ENCODE data around the gene CBARP.

DNA sequence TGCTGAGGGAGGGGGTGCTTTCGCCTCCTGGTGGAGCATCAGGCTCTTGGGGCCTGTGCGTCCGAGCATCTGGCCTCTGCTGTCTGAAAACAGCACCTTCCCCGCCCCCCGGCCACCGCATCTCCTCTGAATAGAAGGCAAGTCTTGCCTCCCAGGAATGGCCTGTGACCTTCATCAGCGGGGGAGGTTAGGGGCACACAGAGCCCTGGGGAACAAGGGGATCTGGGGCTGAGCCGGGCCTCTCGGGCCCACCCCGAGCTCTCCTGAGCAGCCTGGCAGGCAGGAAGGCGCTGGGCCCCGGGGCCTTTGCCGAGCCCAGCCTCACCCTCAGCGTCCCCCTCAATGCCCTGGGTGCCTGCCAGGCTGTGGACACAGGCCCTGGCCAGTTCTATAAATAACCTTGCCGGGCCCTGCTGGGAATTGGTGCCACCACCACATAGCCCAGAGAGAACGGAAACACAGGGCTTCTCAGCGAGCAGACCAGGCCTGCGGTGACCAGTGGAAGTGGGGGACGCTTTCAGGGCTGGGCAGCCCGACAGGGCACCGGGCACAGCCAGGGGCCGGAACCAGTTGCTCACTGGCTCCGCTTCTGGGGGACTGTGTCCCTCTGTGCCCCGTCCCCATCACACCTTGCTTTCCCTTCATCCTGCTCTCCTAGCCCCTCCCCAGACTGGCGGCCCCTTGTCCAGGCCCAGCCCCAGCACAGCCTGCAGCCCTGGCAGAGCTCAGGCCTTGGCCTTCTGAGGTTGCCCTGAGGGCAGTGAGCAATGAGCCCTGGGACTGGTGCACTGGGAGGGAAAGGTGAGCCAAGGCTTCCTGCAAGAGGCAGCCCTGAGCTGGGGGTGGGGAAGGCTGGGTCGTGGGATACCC, 22.7 kb downstream of the CBARP start:
- TF ChIP-seq, protein P1, sequence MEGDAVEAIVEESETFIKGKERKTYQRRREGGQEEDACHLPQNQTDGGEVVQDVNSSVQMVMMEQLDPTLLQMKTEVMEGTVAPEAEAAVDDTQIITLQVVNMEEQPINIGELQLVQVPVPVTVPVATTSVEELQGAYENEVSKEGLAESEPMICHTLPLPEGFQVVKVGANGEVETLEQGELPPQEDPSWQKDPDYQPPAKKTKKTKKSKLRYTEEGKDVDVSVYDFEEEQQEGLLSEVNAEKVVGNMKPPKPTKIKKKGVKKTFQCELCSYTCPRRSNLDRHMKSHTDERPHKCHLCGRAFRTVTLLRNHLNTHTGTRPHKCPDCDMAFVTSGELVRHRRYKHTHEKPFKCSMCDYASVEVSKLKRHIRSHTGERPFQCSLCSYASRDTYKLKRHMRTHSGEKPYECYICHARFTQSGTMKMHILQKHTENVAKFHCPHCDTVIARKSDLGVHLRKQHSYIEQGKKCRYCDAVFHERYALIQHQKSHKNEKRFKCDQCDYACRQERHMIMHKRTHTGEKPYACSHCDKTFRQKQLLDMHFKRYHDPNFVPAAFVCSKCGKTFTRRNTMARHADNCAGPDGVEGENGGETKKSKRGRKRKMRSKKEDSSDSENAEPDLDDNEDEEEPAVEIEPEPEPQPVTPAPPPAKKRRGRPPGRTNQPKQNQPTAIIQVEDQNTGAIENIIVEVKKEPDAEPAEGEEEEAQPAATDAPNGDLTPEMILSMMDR (IDR thresholded peaks at IDR 0.05), result no peak
- no peak for TF ChIP-seq POLR2A (IDR thresholded peaks at IDR 0.05)
